ENCODE measurements around the gene VTI1A. TPM values are rescaled to one million over a fixed set of nuclear protein-coding genes. Genes with fewer than 3 reads are reported as not detected.

The VTI1A gene
- total and polyA plus RNA-seq, 2 of the 4 experiments (the other 2 are of a cell fraction): 9.7 to 24.9 TPM

- no peak for TF ChIP-seq CEBPB (IDR thresholded peaks at IDR 0.05; ENCODE audit: low read depth, low read length)
- no peak for TF ChIP-seq RCOR1 (IDR thresholded peaks at IDR 0.05; ENCODE audit: insufficient replicate concordance, low read length)
- TF ChIP-seq POLR2A (IDR thresholded peaks at IDR 0.05; ENCODE audit: low read depth, low read length): no peak
- TF ChIP-seq MAFK (IDR thresholded peaks at IDR 0.05; ENCODE audit: low read depth, low read length): no peak
- TF ChIP-seq SMC3 (IDR thresholded peaks at IDR 0.05; ENCODE audit: low read depth, low read length): no peak
- no peak for TF ChIP-seq RFX5 (IDR thresholded peaks at IDR 0.05; ENCODE audit: low read depth, low read length)
- TF ChIP-seq CHD1 (IDR thresholded peaks at IDR 0.05; ENCODE audit: low read depth, low read length): no peak
- no peak for TF ChIP-seq BHLHE40 (IDR thresholded peaks at IDR 0.05; ENCODE audit: low read depth, low read length)
- no peak for TF ChIP-seq FOS (IDR thresholded peaks at IDR 0.05; ENCODE audit: low read depth, low read length)
- TF ChIP-seq MAZ (IDR thresholded peaks at IDR 0.05; ENCODE audit: borderline replicate concordance, low read depth, low read length): no peak
- no peak for TF ChIP-seq MXI1 (IDR thresholded peaks at IDR 0.05; ENCODE audit: borderline replicate concordance, low read depth, low read length)
- TF ChIP-seq NFE2L2 (IDR thresholded peaks at IDR 0.05; ENCODE audit: low read depth, low read length): no peak
- no peak for TF ChIP-seq CTCF (conservative IDR thresholded peaks at IDR 0.05; ENCODE audit: low read depth, low read length)
- TF ChIP-seq, protein P1, sequence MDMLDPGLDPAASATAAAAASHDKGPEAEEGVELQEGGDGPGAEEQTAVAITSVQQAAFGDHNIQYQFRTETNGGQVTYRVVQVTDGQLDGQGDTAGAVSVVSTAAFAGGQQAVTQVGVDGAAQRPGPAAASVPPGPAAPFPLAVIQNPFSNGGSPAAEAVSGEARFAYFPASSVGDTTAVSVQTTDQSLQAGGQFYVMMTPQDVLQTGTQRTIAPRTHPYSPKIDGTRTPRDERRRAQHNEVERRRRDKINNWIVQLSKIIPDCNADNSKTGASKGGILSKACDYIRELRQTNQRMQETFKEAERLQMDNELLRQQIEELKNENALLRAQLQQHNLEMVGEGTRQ (IDR thresholded peaks at IDR 0.05; ENCODE audit: low read depth, low read length): no peak
- TF ChIP-seq, protein P2, sequence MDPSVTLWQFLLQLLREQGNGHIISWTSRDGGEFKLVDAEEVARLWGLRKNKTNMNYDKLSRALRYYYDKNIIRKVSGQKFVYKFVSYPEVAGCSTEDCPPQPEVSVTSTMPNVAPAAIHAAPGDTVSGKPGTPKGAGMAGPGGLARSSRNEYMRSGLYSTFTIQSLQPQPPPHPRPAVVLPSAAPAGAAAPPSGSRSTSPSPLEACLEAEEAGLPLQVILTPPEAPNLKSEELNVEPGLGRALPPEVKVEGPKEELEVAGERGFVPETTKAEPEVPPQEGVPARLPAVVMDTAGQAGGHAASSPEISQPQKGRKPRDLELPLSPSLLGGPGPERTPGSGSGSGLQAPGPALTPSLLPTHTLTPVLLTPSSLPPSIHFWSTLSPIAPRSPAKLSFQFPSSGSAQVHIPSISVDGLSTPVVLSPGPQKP (IDR thresholded peaks at IDR 0.05; ENCODE audit: borderline replicate concordance, low read depth, low read length): no peak
- TF ChIP-seq RAD21 (IDR thresholded peaks at IDR 0.05; ENCODE audit: low read length): no peak
- no peak overlapping the region for H3K14ac ChIP-seq (replicated peaks; ENCODE audit: low read depth, low read length)
- H2AK5ac ChIP-seq (ENCODE audit: low read depth, low read length): no peak overlapping the region
- H2AK9ac ChIP-seq (replicated peaks; ENCODE audit: low read depth, low read length, poor library complexity): no peak overlapping the region
- H3K36me3 ChIP-seq (ENCODE audit: control insufficient read depth, insufficient read depth, low read length): no peaks in the 10 kb centered on the region
- no peak overlapping the region for H3K56ac ChIP-seq (ENCODE audit: extremely low read depth, insufficient read depth, low read length)
- H2BK5ac ChIP-seq (ENCODE audit: low read depth, low read length, poor library complexity, severe bottlenecking): no peak overlapping the region
- ChIA-PET CTCF (no interaction called here), POLR2A (ENCODE audit: unreplicated experiment) (no interaction called here)
- dilution Hi-C loops (cut with HindIII; ENCODE audit: low sequenced_read_pairs, unreplicated experiment): no loop called here
- no peak for DNase-seq
- in situ Hi-C loops (cut with MboI; ENCODE audit: low sequenced_read_pairs): no loop called here
- no peak overlapping the region for H3K27ac ChIP-seq (ENCODE audit: insufficient read depth, low read length)
- BruUV-seq (replicated peaks): no TSS peak
- H2BK120ac ChIP-seq (ENCODE audit: low read depth, low read length): no peak overlapping the region
- no peak overlapping the region for H3K18ac ChIP-seq (ENCODE audit: low read depth, low read length)
- H2BK20ac ChIP-seq (ENCODE audit: low read depth, low read length): no peak overlapping the region
- H3K9ac ChIP-seq (ENCODE audit: low read depth, low read length): no peak overlapping the region
- no peaks in the 10 kb centered on the region for H3K9me1 ChIP-seq (ENCODE audit: insufficient read depth, low read length)
- peaks cover 19% of the 10 kb centered on the region for H3K9me3 ChIP-seq (ENCODE audit: control insufficient read depth, insufficient read depth, low read length)
- H3K4ac ChIP-seq (ENCODE audit: low read depth, low read length): no peak overlapping the region
- no peaks in the 10 kb centered on the region for H3K4me1 ChIP-seq (ENCODE audit: control insufficient read depth, insufficient read depth, low read length)
- WGBS, 2 experiments (ENCODE audit: extremely low coverage in 2 of 2, insufficient read length in 1 of 2): no CpG with 5 or more reads among the region's 3 CpGs
- H2AFZ ChIP-seq (replicated peaks; ENCODE audit: low read length, poor library complexity): no peak overlapping the region
- intact Hi-C loops (cut with micrococcal nuclease): no loop called here
- H4K8ac ChIP-seq (ENCODE audit: low read depth in 2 of 2, low read length in 2 of 2): no peak overlapping the region
- no peaks in the 10 kb centered on the region for H3K79me1 ChIP-seq (ENCODE audit: low read depth in 1 of 2, low read length in 2 of 2)
- no peak overlapping the region for H3K23ac ChIP-seq (ENCODE audit: low read depth, low read length)
- H4K20me1 ChIP-seq (ENCODE audit: insufficient read depth, low read length): no peaks in the 10 kb centered on the region
- H2BK15ac ChIP-seq (ENCODE audit: low read depth, low read length): no peak overlapping the region
- no peak overlapping the region for H3K4me2 ChIP-seq (ENCODE audit: low read depth, low read length)
- peaks cover 4% of the 10 kb centered on the region for H3K27me3 ChIP-seq (ENCODE audit: control insufficient read depth, insufficient read depth, low read length)
- no peak overlapping the region for H4K91ac ChIP-seq (ENCODE audit: insufficient read depth, low read depth, low read length)
- no peak overlapping the region for H4K5ac ChIP-seq (ENCODE audit: low read depth, low read length)
- no peak for ATAC-seq (ENCODE audit: low read depth)
- no peak overlapping the region for H3K4me3 ChIP-seq (ENCODE audit: insufficient read depth, low read depth, low read length)
Observed at GRCh38 chr10:112848868-112849430, 401.9 kb downstream of the VTI1A start.

All from IMR-90 (cell line).